Left colon (tissue), 2 donors: ENCODE data around the gene PCDH19. TPM values are rescaled to one million over a fixed set of nuclear protein-coding genes. Genes with fewer than 3 reads are reported as not detected.
"Not testable (repeated sequence)": the region's sequence is repeated elsewhere in the genome, so short reads cannot be mapped to it uniquely, and the experiment has no call there.

ENCODE experiments used
- ATAC-seq: fragments of 200-7000 bp; cut with Tn5 transposase; one replicate; pipeline ENCODE4 v1.9.1; 2020; ENCODE audit warnings: mild to moderate bottlenecking, moderate library complexity
- DNase-seq, 2 donors: peaks; one replicate each; pipeline ENCODE4 v3.0.0-alpha.2; 2020
- intact Hi-C, 2 donors: fragments of 100-400 bp; cut with DNase I in 1 of 2; cut with micrococcal nuclease in 1 of 2; formaldehyde crosslinking; loops; one replicate each; pipeline versions ENCODE4 v1.11.2 to v1.14.0; 2022; cut with DNase I, micrococcal nuclease
- long read RNA-seq: library from polyadenylated mRNA; unstranded; transcript quantifications from one replicate; pipeline ENCODE4 v2.0.0, GENCODE V29; 2021
- total RNA-seq, 2 donors: library from RNA; stranded (reverse); fragmentation: NEBNext Ultra II Directional; extraction: Animal tissue kit (Norgen Biotek cat#: 25700); gene quantifications; one replicate each; pipeline ENCODE4 v1.2.1, GENCODE V29; 2021
- donor health status: DM: no; HTN: no; CAD: no.
- donor health status: DM: yes; HTN: yes; CAD: no.

PCDH19 gene
- 1 to 10 TPM in 1 of 2 donors, under 1 TPM in 1; 0.43 to 1.1 TPM for total RNA-seq
- long read RNA-seq, partial matches to known transcripts = 0 of 1 reads
- long read RNA-seq, other reads (novel, unspliced or antisense) = 1 of 1 reads

GRCh38 chrX:100409610-100410590, at the start of gene PCDH19:
Gene PCDH19, minus strand, starts transcription at chrX:100410273. Its CDS starts 1,676 bp downstream, at chrX:100408597.
- intact Hi-C loops = no loop called here
- peak; percentile 87 for ATAC-seq
- peak; percentile 39 to 41 for DNase-seq

GRCh38 chrX:100449696-100450608, 39.9 kb upstream of the PCDH19 start:
- DNase-seq (peak; percentile 21 to 39), ATAC-seq (peak; percentile 90)
- intact Hi-C loops = no loop called here

GRCh38 chrX:100447655-100448397, 37.8 kb upstream of the PCDH19 start:
- peak in 1 of 2 donors; percentile 34 for DNase-seq
- peak; percentile 53 for ATAC-seq
- intact Hi-C loops = no loop called here

- ATAC-seq (no peak), DNase-seq (no peak)
- intact Hi-C loops = no loop called here
These were observed 35.5 kb upstream of the PCDH19 start for GRCh38 chrX:100445593-100445992.

GRCh38 chrX:100441321-100441720, 31.2 kb upstream of the PCDH19 start:
- ATAC-seq, intact Hi-C loops, DNase-seq: not testable (repeated sequence)

GRCh38 chrX:100440006-100440405, 29.9 kb upstream of the PCDH19 start:
- ATAC-seq (no peak), DNase-seq (no peak)
- intact Hi-C loops = no loop called here

GRCh38 chrX:100435726-100436125, 25.7 kb upstream of the PCDH19 start:
- intact Hi-C loops = no loop called here
- no peak for ATAC-seq
- DNase-seq = no peak

- intact Hi-C loops = no loop called here
- peak; percentile 64 for ATAC-seq
- peak in 1 of 2 donors; percentile 14 for DNase-seq
These were observed 13.9 kb upstream of the PCDH19 start for GRCh38 chrX:100424012-100424411.

GRCh38 chrX:100418556-100418955, 8.5 kb upstream of the PCDH19 start:
- ATAC-seq (no peak), DNase-seq (no peak)
- intact Hi-C loops = no loop called here

- DNase-seq (no peak), ATAC-seq (no peak)
- intact Hi-C loops = no loop called here
These were observed 7.6 kb upstream of the PCDH19 start for GRCh38 chrX:100417681-100418080.

- intact Hi-C loops = no loop called here
- ATAC-seq = peak; percentile 61
- DNase-seq = peak in 1 of 2 donors; percentile 53
These were observed 3.2 kb upstream of the PCDH19 start for GRCh38 chrX:100413229-100413628.

GRCh38 chrX:100411802-100412715, 2.0 kb upstream of the PCDH19 start:
- intact Hi-C loops = no loop called here
- ATAC-seq (no peak), DNase-seq (no peak)

GRCh38 chrX:100410901-100411801, 1.1 kb upstream of the PCDH19 start:
- DNase-seq (no peak), ATAC-seq (no peak)

GRCh38 chrX:100408713-100409609, 1.1 kb downstream of the PCDH19 start:
- DNase-seq = no peak
- ATAC-seq = no peak
- intact Hi-C loops = no loop called here

More at GRCh38 chrX:100410901-100411801, 1.1 kb upstream of the PCDH19 start:
- intact Hi-C loops = no loop called here
